NOMO-1 (cell line): ENCODE results near the gene CDH4.
"Not testable (repeated sequence)": the region's sequence is repeated elsewhere in the genome, so short reads cannot be mapped to it uniquely, and the experiment has no call there.

ENCODE experiments used
- DNase-seq, 2 experiments: peaks; one replicate each; lab custom pipeline; 2025; ENCODE audit not compliant: unreplicated experiment in 2 of 2; lab: John Stamatoyannopoulos, UW

Gene CDH4

DNA sequence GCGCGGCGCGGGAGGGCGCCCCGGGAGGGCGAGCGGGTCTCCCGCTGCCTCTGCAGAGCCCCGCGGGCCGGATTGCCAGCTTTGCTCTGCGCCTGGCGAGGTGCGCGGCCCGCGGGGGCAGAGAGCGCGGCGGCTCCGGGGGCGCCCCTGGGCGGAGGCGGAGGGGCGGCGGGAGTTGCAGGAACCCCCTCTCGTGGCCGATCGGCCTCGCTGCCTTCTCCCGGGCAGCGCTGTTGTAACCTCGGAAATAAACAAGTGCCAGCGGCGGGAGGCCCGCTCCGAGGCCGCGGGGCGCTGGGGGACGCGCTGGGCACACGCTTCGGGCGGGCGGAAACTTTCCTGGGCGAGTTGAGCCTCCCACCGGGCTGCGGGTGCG, 1.2 kb downstream of the CDH4 start:
- no peak for DNase-seq

DNA sequence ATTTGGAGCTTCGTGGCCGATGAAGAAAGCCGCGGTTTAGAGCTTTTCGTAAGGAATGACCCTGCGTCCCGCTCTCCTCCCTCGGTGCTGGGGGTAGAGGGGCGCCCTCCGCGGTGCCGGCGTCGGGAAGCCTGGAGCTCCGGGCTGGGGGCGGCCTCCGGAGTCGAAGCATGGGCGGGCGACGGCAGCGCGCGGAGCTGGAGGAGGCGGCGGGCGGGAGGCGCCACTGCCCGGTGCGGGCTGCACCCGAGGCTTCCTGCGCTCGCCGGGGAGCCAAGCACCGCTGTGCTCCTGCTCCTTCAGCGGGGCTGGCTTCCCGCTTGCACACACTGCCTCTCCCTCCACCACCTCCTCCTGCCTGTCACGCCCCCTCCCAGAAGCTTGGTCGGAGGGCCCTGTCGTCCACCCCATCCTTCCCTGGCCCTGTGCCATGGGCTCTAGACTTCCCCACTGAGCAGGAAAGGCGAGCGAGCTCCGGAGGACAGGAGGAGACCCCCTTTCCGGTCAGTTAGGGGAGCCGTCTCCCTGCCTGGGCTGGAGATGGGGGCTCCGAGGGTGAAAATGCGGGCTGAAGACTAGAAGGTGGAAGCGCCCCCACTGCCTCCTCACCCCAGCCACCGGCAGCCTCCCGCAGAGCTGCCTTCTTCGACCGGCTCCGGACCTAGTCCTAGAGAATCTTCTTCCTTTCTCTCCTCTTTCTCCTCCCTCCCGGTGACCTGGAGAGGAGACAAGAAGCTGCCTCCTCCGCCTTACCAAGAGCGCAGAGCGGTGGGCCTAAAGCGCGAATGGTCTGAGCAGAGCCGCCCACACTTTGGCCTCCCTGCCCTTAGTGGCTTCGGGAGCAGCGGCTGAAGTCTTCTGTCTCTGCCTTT, 1.8 kb downstream of the CDH4 start:
- DNase-seq, result no peak

DNA sequence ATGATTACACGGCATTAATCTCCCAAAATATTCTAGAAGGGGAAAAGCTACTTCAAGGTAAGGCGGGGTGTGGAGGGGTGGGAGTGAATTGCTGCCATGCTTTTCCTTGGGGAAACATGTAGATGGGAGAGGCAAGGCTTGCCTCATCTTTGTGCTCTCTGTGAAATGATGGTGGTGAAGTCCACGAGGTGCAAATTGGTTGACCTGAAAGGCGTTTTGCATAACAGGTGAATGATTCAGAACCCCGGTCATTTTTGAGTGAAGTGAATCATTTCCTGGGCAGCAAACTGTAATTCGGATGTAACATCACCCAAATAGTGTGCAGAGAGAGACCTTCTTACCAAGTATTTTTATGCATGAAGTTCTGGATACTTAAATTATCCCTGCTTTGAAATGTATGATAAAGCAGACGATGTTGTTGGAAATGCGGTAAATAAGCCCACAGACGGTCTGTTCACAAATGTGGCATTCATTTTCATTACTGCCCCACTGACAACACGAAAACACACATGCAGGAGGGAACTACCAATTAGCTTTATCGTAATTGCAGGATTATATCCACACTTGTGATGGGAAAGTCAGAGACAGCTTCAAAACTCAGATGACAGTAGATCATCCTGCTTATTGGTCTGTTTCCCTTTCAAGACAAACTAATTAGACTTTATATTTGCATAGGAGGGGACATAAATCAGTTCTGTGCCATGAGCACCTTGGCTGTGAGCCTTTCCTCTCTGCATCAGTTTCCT, 3.0 kb downstream of the CDH4 start:
- DNase-seq, result no peak

DNA sequence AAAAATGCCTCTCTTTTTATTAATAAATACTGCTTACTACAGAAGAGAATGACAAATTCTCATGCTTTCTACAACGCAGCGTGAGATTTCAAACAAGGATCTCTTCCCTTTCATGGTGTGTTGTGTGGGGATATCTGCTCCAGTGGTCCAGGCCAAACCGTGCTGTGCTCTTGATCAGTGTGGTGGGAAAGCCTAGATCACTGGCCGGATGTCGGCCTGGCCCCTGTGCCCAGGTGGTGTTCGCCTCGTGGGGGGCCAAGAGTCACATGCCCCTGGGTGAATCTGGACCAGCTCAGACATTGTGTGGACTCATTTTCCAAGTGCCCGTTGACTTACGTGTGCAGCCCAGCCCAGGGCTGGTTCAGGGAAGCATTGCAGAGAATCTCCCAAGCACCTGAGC, 4.3 kb downstream of the CDH4 start:
- DNase-seq, result no peak

GRCh38 chr20:61256824-61257223, 4.8 kb downstream of the CDH4 start:
- DNase-seq, result no peak

DNA sequence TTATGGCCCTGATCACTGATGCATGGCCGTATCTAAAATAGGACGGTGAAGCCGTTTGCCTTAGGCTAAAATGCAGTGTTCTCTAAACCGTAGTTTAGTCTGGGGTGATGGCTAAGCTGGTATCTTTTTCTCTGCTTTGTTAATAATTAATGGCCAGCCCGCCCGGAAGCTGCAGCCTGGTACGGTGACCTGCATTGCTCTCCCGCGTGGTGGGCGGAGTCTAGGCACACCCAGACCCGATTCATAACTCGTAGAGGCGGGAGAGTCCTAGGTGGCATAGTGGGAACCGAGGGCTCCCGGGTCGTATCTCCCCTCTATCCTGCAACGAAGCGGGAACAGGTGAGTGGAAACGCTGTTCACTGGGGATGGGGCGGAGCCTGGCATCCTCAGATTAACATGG, 5.5 kb downstream of the CDH4 start:
- DNase-seq, result no peak

- DNase-seq, result no peak
Measured at GRCh38 chr20:61259741-61260140, 7.7 kb downstream of the CDH4 start.

DNA sequence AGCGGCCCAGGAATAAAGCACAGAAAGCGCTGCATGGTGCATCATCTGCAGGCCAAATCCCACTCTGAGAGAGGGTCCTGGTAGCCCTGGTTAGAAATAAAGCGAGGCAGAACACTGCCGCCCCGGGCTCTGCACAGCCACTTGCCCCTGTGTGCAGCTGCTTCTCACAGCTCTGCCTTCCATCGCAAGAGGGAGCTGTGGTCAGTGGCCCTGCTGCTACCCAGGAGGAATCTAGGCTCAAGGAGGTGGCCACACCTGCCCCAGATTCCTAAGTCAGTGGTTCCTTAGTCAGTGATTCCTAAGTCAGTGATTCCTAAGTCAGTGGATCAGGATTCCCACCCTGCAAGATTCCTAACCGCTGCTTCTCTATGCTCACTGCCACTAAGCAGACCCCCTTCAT, 8.8 kb downstream of the CDH4 start:
- DNase-seq, result no peak

- no peak for DNase-seq
Measured at GRCh38 chr20:61262036-61262435, 10.0 kb downstream of the CDH4 start.

DNA sequence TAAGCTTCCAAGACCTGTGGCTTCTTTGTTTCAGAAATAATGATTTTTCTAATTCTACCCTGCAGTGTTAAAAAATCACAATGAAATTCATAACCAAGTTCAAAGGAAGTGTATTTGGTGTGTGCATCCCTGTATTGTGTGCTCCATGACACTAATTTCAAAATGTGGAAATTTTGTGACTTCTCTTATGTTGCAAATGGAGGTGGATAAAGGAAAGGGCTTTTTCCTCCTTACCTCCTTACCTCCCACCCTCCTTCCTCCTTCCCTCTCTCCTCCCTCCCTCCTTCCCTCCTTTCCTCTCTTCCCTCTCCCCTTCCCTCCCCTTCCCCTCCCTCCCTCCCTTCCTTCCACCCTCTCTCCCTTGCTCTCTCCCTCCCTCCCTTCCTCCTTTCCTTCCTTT, 10.5 kb downstream of the CDH4 start:
- no peak for DNase-seq

DNA sequence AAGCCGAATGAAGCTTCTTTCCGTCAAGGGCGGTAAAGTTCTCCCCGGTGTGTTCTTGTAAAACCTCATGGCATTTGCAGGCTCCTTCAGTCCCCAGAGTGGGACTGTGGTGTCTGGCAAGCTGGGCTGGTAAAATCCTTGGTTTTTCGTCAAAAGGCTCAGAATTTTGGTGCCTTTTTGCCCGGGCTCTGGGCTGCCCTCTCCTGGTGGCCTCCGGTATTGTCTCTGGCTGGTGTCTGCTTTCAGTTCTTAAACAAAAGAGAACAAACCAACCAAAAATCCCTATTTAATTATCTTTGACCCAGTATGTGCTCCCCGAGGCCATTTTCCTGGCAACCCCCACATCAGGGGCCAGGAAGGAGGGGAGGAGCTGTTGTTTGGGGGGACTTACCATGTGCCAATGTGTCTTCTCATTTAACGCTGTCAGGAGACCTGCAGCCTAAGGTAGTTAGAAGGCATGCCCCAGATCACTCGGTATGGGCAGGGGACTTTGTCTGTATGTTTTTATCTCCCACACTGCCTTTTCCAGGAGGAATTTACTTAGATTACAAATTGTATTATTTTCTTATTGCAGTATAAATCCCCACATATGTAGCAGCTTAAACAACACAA, 11.1 kb downstream of the CDH4 start:
- DNase-seq, result peak in 1 of 2 experiments; percentile 10

DNA sequence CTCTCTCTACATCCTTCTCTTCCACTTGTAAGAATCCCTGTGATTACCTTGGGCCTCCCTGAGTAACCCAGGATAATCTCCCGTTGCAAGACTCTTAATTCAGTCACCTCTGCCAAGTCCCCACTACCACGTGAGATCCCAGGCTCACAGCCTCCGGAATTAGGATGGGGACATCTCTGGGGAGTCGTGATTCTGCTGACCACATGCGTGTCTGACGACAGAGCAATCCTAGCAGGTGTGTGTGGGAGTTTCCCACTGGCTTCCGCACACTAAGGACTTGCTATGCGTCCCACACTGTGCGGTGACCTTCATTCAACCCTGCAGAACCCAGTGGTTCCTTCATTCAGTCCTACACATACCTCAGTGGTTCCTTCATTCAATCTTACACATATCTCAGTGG, 11.9 kb downstream of the CDH4 start:
- DNase-seq, result no peak

- DNase-seq, result no peak
Measured at GRCh38 chr20:61267241-61267640, 15.2 kb downstream of the CDH4 start.

GRCh38 chr20:61268024-61268423, 16.0 kb downstream of the CDH4 start:
- no peak for DNase-seq

- DNase-seq, result no peak
Measured at GRCh38 chr20:61271312-61272231, 19.5 kb downstream of the CDH4 start.

GRCh38 chr20:61273024-61273423, 21.0 kb downstream of the CDH4 start:
- DNase-seq, result not testable (repeated sequence)

DNA sequence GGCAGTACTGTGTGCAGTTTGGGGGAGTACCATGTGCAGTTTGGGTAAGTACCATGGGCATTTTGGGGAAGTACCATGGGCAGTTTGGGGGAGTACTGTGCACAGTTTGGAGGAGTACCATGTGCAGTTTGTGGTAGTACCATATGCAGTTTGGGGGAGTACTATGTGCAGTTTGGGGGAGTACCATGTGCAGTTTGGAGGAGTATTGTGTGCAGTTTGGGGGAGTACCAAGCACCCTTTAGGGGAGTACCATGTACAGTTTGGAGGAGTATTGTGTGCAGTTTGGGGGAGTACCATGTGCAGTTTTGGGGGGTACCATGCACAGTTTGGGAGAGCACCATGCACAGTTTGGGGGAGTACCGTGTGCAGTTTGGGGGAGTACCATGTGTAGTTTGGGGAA, 21.6 kb downstream of the CDH4 start:
- DNase-seq, result not testable (repeated sequence)

- DNase-seq, result no peak
Measured at GRCh38 chr20:61274326-61274725, 22.3 kb downstream of the CDH4 start.

DNA sequence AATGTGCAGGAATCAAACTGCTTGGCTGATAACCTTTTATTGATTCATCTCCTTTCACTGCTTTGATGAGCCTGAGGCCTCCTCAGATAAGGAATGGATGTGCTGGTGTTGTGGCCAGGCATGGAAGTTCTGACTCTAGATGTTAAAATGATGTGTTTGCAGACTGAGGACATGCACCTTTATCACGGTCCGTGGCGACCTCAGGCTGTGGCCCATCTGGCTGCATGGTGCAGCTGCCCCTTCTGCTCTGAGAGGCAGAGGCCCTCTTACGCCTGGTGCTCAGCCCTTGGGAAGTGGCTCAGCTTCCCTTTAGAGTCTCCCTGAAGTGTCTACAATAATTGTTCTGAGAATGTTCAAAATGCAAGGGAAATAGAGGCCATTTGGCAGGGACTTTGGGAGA, 26.2 kb downstream of the CDH4 start:
- DNase-seq, result no peak

DNA sequence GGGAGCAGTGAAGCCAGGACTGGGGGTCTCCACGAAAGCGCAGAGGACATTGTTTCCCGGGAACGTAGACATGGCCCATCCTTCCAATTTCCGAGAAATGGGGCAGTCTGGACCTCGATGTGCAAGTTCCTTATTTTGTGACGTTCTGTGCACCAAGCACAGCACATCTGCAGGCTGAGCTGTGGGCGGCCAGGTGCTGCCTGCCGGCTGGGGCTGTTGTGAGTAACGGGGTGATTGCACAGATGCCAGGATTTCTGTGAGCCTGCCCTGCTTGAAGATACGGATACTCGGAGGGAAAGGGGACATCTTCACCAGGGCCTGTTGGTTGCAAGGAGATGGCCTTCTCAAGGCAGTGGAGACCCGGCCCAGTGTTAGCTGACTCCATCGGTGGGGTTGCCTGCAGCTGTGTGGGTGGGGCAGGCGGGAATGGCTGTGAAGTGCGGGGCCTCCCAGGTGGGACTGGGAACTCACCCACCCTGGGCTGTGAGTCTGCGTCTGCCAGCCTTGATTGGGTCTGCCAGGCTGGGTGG, 27.6 kb downstream of the CDH4 start:
- no peak for DNase-seq
